ENCODE measurements around the gene TMEM179B. TPM values are rescaled to one million over a fixed set of nuclear protein-coding genes. Genes with fewer than 3 reads are reported as not detected.
A peak's percentile ranks its signal among the peaks of the same experiment; 100 is the strongest.

TMEM179B gene
- total RNA-seq, 4 donors from 2014 or later = 62.9 to 82.6 (median 81.0) TPM

GRCh38 chr11:62782753-62783152 is 4.4 kb upstream of the TMEM179B start:
- TF ChIP-seq POLR2A (IDR thresholded peaks at IDR 0.05) (no peak), CTCF (IDR thresholded peaks at IDR 0.05) (no peak)
- WGBS, 2 donors = 93 to 94% methylated on average over 7 of the region's 7 CpGs
- H3K4me3 ChIP-seq (ENCODE audit: low read depth, poor library complexity, severe bottlenecking) = no peak overlapping the region
- intact Hi-C loops (cut with DNase I; ENCODE audit: low total_unique reads) = no loop called here
- DNase-seq (ENCODE audit: low spot score in 2 of 2) = no peak

- peak; percentile 85 to 98 for DNase-seq (ENCODE audit: low spot score in 2 of 2)
- peak in 1 of 3 donors; percentile 96 for TF ChIP-seq CTCF (IDR thresholded peaks at IDR 0.05)
- no peak for TF ChIP-seq POLR2A (IDR thresholded peaks at IDR 0.05)
- intact Hi-C loops (cut with DNase I; ENCODE audit: low total_unique reads) = no loop called here
- WGBS, 2 donors = 2 to 4% methylated on average over 12 to 24 of the region's 51 CpGs
- H3K4me3 ChIP-seq (ENCODE audit: low read depth, poor library complexity, severe bottlenecking) = peak overlapping the region; percentile 72
Measured at GRCh38 chr11:62786318-62787004, 741 bp upstream of the TMEM179B start.

- 60 to 73% methylated on average over 5 of the region's 5 CpGs for WGBS, 2 donors
- no peak overlapping the region for H3K4me3 ChIP-seq (ENCODE audit: low read depth, poor library complexity, severe bottlenecking)
Measured at GRCh38 chr11:62788991-62789390, 1.8 kb downstream of the TMEM179B start.

GRCh38 chr11:62789576-62789975 is 2.4 kb downstream of the TMEM179B start:
- TF ChIP-seq CTCF (IDR thresholded peaks at IDR 0.05) (no peak), POLR2A (IDR thresholded peaks at IDR 0.05) (no peak)
- no peak for DNase-seq (ENCODE audit: low spot score in 2 of 2)
- 51 to 61% methylated on average over 3 of the region's 3 CpGs for WGBS, 2 donors
- intact Hi-C loops (cut with DNase I; ENCODE audit: low total_unique reads) = no loop called here
- H3K4me3 ChIP-seq (ENCODE audit: low read depth, poor library complexity, severe bottlenecking) = no peak overlapping the region

More at GRCh38 chr11:62788991-62789390, 1.8 kb downstream of the TMEM179B start:
- DNase-seq (ENCODE audit: low spot score in 2 of 2) = no peak
- TF ChIP-seq CTCF (IDR thresholded peaks at IDR 0.05) (no peak), POLR2A (IDR thresholded peaks at IDR 0.05) (no peak)
- intact Hi-C loops (cut with DNase I; ENCODE audit: low total_unique reads) = no loop called here

- TF ChIP-seq POLR2A (IDR thresholded peaks at IDR 0.05) (no peak), CTCF (IDR thresholded peaks at IDR 0.05) (no peak)
- H3K4me3 ChIP-seq (ENCODE audit: low read depth, poor library complexity, severe bottlenecking) = peak within 1 kb of the TSS; percentile 77
- WGBS, 2 donors = 0% methylated on average over 48 to 54 of the region's 58 CpGs
- peak; percentile 79 to 97 for DNase-seq (ENCODE audit: low spot score in 2 of 2)
- intact Hi-C loops (cut with DNase I; ENCODE audit: low total_unique reads) = loop anchor here (10.0 kb wide), 1 partner anchor 63 kb away; no protein-coding TSS in a partner anchor
Measured at GRCh38 chr11:62791501-62792201, 4.4 kb downstream of the TMEM179B start, which contains the start of gene TMEM223. TMEM223 (minus strand) TSS chr11:62792006; CDS start chr11:62791994, 12 bp downstream.

All from lower leg skin (tissue), 4 donors.